GM10248 (cell line): ENCODE measurements around the gene RELT.

ENCODE experiments used
- CTCF ChIA-PET: fragments of 300-600 bp; sonication (Branson Sonifier 250); formaldehyde crosslinking; extraction: SDS; loops from one replicate; lab custom pipeline; 2021; ENCODE audit warnings: antibody characterized with exemption; lab: Yijun Ruan, JAX
- POLR2A ChIA-PET: fragments of 350-650 bp; sonication (Branson Sonifier 250); formaldehyde crosslinking; extraction: SDS; loops from one replicate; lab custom pipeline; 2020; ENCODE audit warnings: antibody characterized with exemption; lab: Yijun Ruan, JAX
- DNase-seq: peaks from one replicate; pipeline ENCODE4 v3.0.0; 2012; ENCODE audit errors: extremely low spot score
- CTCF ChIP-seq: IDR thresholded peaks from 2 replicates; pipeline ENCODE4 v1.5.1; 2012; ENCODE audit warnings: mild to moderate bottlenecking, low read depth; ENCODE audit errors: extremely low read depth, missing control alignments, control extremely low read depth

Gene RELT

GRCh38 chr11:73413256-73413655, 37.1 kb downstream of the RELT start:
- POLR2A ChIA-PET = no interaction called here
- CTCF ChIA-PET = interaction anchor here (0.6 to 2.9 kb wide), 5 partner anchors 16 to 248 kb away, joined by 3 to 11 read pairs (median 4); partner anchors contain the start of gene ARHGEF17
- DNase-seq = no peak
- TF ChIP-seq CTCF = no peak

- ChIA-PET CTCF (interaction anchor here (0.6 to 2.9 kb wide), 15 partner anchors 8 to 246 kb away, joined by 3 to 17 read pairs (median 5); no protein-coding TSS in a partner anchor), POLR2A (interaction anchor here (0.6 to 0.8 kb wide), 2 partner anchors 14 to 20 kb away, joined by 3 read pairs; no protein-coding TSS in a partner anchor)
- DNase-seq = peak; percentile 36
Measured at GRCh38 chr11:73414977-73415651, 38.9 kb downstream of the RELT start.

GRCh38 chr11:73415854-73416615, 39.8 kb downstream of the RELT start:
- CTCF ChIA-PET = interaction anchor here (1.3 to 2.9 kb wide), 9 partner anchors 9 to 210 kb away, joined by 3 to 17 read pairs (median 6); no protein-coding TSS in a partner anchor
- no peak for DNase-seq
- POLR2A ChIA-PET = interaction anchor here (0.8 kb wide), 1 partner anchor 22 kb away, joined by 4 read pairs; no protein-coding TSS in a partner anchor
- TF ChIP-seq CTCF = no peak

More at GRCh38 chr11:73414977-73415651, 38.9 kb downstream of the RELT start:
- TF ChIP-seq CTCF = no peak

GRCh38 chr11:73416786-73417185, 40.6 kb downstream of the RELT start:
- ChIA-PET POLR2A (no interaction called here), CTCF (interaction anchor here (0.9 to 1.6 kb wide), 2 partner anchors 65 to 95 kb away, joined by 3 read pairs; no protein-coding TSS in a partner anchor)
- DNase-seq = no peak
- TF ChIP-seq CTCF = no peak

- DNase-seq = no peak
- CTCF ChIA-PET = interaction anchor here (1.0 kb wide), 1 partner anchor 17 kb away, joined by 3 read pairs; no protein-coding TSS in a partner anchor
- POLR2A ChIA-PET = no interaction called here
- no peak for TF ChIP-seq CTCF
Measured at GRCh38 chr11:73420136-73420535, 43.9 kb downstream of the RELT start.

GRCh38 chr11:73422886-73423285, 46.7 kb downstream of the RELT start:
- DNase-seq = no peak
- no peak for TF ChIP-seq CTCF
- CTCF ChIA-PET = interaction anchor here (0.8 to 3.8 kb wide), 10 partner anchors 8 to 238 kb away, joined by 3 to 17 read pairs (median 4); no protein-coding TSS in a partner anchor
- POLR2A ChIA-PET = no interaction called here
